Gastroesophageal sphincter (tissue), 4 donors: ENCODE measurements around the gene MTIF3. TPM values are rescaled to one million over a fixed set of nuclear protein-coding genes. Genes with fewer than 3 reads are reported as not detected.

Experiments
- ATAC-seq: fragments of 150-250 bp; one replicate; pipeline ENCODE4 v1.9.1; 2016; ENCODE audit warnings: mild to moderate bottlenecking, moderate library complexity
- H3K27ac ChIP-seq, 4 donors: fragments of 200-600 bp; sonication (generic) in 3 of 4; 1 replicate in 3 of 4; 2 replicates in 1 of 4; pipeline ENCODE4 v1.5.1; 2016 to 2019
- H3K27me3 ChIP-seq: fragments of 200-600 bp; sonication (generic); one replicate; pipeline ENCODE4 v1.5.1; 2019
- H3K36me3 ChIP-seq, 2 donors: fragments of 200-600 bp; sonication (generic); one replicate each; pipeline ENCODE4 v1.5.1; 2019; ENCODE audit warnings: control low read depth in 1 of 2
- H3K4me1 ChIP-seq, 3 donors: fragments of 200-600 bp; sonication (generic); 1 replicate in 2 of 3; 2 replicates in 1 of 3; pipeline ENCODE4 v1.5.1; 2016 to 2019; ENCODE audit warnings: control low read depth in 2 of 3
- H3K4me3 ChIP-seq, 2 donors: fragments of 200-600 bp; sonication (generic); one replicate each; pipeline ENCODE4 v1.5.1; 2019; ENCODE audit warnings: mild to moderate bottlenecking in 1 of 2, moderate library complexity in 1 of 2
- H3K9me3 ChIP-seq, 3 donors: fragments of 200-600 bp; sonication (generic); one replicate each; pipeline ENCODE4 v1.5.1; 2017 to 2019; ENCODE audit warnings: control low read depth in 2 of 3
- CTCF ChIP-seq, 4 experiments: fragments of 200-600 bp in 2 of 4; fragments of 450-650 bp in 2 of 4; sonication (generic) in 1 of 4; IDR thresholded peaks; one replicate each; pipeline ENCODE4 v1.5.1; 2017 to 2019; ENCODE audit warnings: antibody characterized with exemption in 4 of 4, mild to moderate bottlenecking in 2 of 4, moderate library complexity in 2 of 4
- EP300 ChIP-seq: sonication (generic); formaldehyde crosslinking; IDR thresholded peaks from one replicate; pipeline ENCODE4 v1.6.1; 2017; ENCODE audit warnings: antibody characterized with exemption, mild to moderate bottlenecking
- POLR2A ChIP-seq, 2 donors: fragments of 450-650 bp; IDR thresholded peaks; one replicate each; pipeline ENCODE4 v1.6.1; 2017; ENCODE audit warnings: antibody characterized with exemption in 2 of 2, mild to moderate bottlenecking in 2 of 2, moderate library complexity in 1 of 2
- POLR2AphosphoS5 ChIP-seq: sonication (generic); formaldehyde crosslinking; IDR thresholded peaks from one replicate; pipeline ENCODE4 v1.6.1; 2017; ENCODE audit warnings: antibody characterized with exemption
- WGBS, 2 donors: methylation state at CpG; one replicate each; pipeline ENCODE4 v1.1.5; 2018; ENCODE audit warnings: low coverage in 1 of 2; 5-methylcytosine and 5-hydroxymethylcytosine counted together
- total RNA-seq, 4 donors: library from RNA; depleted of rRNA; stranded (reverse); fragments of >200 nt; gene quantifications; one replicate each; pipeline ENCODE4 v1.1.0, GENCODE V29; 2016

MTIF3 gene
- total RNA-seq, 4 donors from 2014 or later = 40.1 to 72.0 (median 56.3) TPM

GRCh38 chr13:27495551-27495950 lies 45.2 kb upstream of the MTIF3 start:
- WGBS, 2 donors = 32 to 38% methylated on average over 3 of the region's 3 CpGs

GRCh38 chr13:27493981-27494380 lies 43.6 kb upstream of the MTIF3 start:
- H3K36me3 ChIP-seq = no peaks in the 10 kb centered on the region
- H3K9me3 ChIP-seq = no peaks in the 10 kb centered on the region
- H3K4me3 ChIP-seq = no peak overlapping the region
- no peaks in the 10 kb centered on the region for H3K4me1 ChIP-seq
- no peak for TF ChIP-seq CTCF (IDR thresholded peaks at IDR 0.05)
- no peak for TF ChIP-seq EP300
- TF ChIP-seq POLR2A (IDR thresholded peaks at IDR 0.05) = no peak
- no peak for TF ChIP-seq POLR2AphosphoS5
- no peak overlapping the region for H3K27ac ChIP-seq
- peaks cover 3% of the 10 kb centered on the region for H3K27me3 ChIP-seq
- 49 to 84% methylated on average over 2 of the region's 2 CpGs for WGBS, 2 donors
- ATAC-seq = no peak

More at GRCh38 chr13:27495551-27495950, 45.2 kb upstream of the MTIF3 start:
- no peaks in the 10 kb centered on the region for H3K4me1 ChIP-seq
- no peaks in the 10 kb centered on the region for H3K36me3 ChIP-seq
- ATAC-seq = no peak
- no peak overlapping the region for H3K4me3 ChIP-seq
- H3K27ac ChIP-seq = no peak overlapping the region
- H3K9me3 ChIP-seq = no peaks in the 10 kb centered on the region
- TF ChIP-seq POLR2A (IDR thresholded peaks at IDR 0.05) (no peak), EP300 (no peak)
- H3K27me3 ChIP-seq = peaks cover 3% of the 10 kb centered on the region

- no peak for TF ChIP-seq CTCF (IDR thresholded peaks at IDR 0.05)
- TF ChIP-seq EP300 = no peak
- TF ChIP-seq POLR2A (IDR thresholded peaks at IDR 0.05) = no peak
- H3K36me3 ChIP-seq = no peaks in the 10 kb centered on the region
- H3K4me1 ChIP-seq = no peaks in the 10 kb centered on the region
- no peak overlapping the region for H3K27ac ChIP-seq
- no peaks in the 10 kb centered on the region for H3K9me3 ChIP-seq
- WGBS, 2 donors = 54 to 60% methylated on average over 1 of the region's 1 CpG
- peaks cover 3% of the 10 kb centered on the region for H3K27me3 ChIP-seq
- no peak overlapping the region for H3K4me3 ChIP-seq
- ATAC-seq = no peak
Measured at GRCh38 chr13:27489456-27489855, 39.1 kb upstream of the MTIF3 start.

- Histone ChIP-seq H3K4me1 (no peaks in the 10 kb centered on the region), H3K9me3 (no peaks in the 10 kb centered on the region), H3K4me3 (no peak overlapping the region), H3K27ac (no peak overlapping the region), H3K27me3 (peaks cover 8% of the 10 kb centered on the region), H3K36me3 (no peaks in the 10 kb centered on the region)
- WGBS, 2 donors = 33 to 41% methylated on average over 4 to 5 of the region's 5 CpGs
- ATAC-seq = no peak
- TF ChIP-seq EP300 (no peak), POLR2A (IDR thresholded peaks at IDR 0.05) (no peak), POLR2AphosphoS5 (no peak), CTCF (IDR thresholded peaks at IDR 0.05) (no peak)
Measured at GRCh38 chr13:27487776-27488175, 37.4 kb upstream of the MTIF3 start.

GRCh38 chr13:27483421-27483820 lies 33.1 kb upstream of the MTIF3 start:
- Histone ChIP-seq H3K27me3 (peaks cover 39% of the 10 kb centered on the region), H3K36me3 (no peaks in the 10 kb centered on the region), H3K9me3 (peaks cover 0 to 10% (median 0%) of the 10 kb centered on the region in 3 donors), H3K4me1 (no peaks in the 10 kb centered on the region), H3K27ac (no peak overlapping the region), H3K4me3 (no peak overlapping the region)
- no peak for ATAC-seq
- 84% methylated on average over 9 of the region's 11 CpGs; no CpG with 5 or more reads in 1 of the 2 donors for WGBS, 2 donors
- TF ChIP-seq EP300 (no peak), CTCF (IDR thresholded peaks at IDR 0.05) (no peak)

GRCh38 chr13:27482983-27483382 lies 32.6 kb upstream of the MTIF3 start:
- Histone ChIP-seq H3K4me1 (no peaks in the 10 kb centered on the region), H3K27ac (no peak overlapping the region), H3K36me3 (no peaks in the 10 kb centered on the region), H3K9me3 (peaks cover 0 to 10% (median 0%) of the 10 kb centered on the region in 3 donors), H3K4me3 (no peak overlapping the region), H3K27me3 (peaks cover 39% of the 10 kb centered on the region)
- no peak for ATAC-seq
- TF ChIP-seq POLR2A (IDR thresholded peaks at IDR 0.05) = no peak
- 69 to 81% methylated on average over 7 of the region's 7 CpGs for WGBS, 2 donors
